Measurements from ENCODE around the gene ZNF823. TPM values are rescaled to one million over a fixed set of nuclear protein-coding genes. Genes with fewer than 3 reads are reported as not detected.
"Not testable (repeated sequence)": the region's sequence is repeated elsewhere in the genome, so short reads cannot be mapped to it uniquely, and the experiment has no call there.

ZNF823 gene
- total RNA-seq, 2 donors from 2014 or later = 8.2 to 11.0 TPM

- H3K36me3 ChIP-seq = peaks cover 70% of the 10 kb centered on the region
These were observed 41.8 kb upstream of the ZNF823 start for GRCh38 chr19:11780431-11781020.

GRCh38 chr19:11776669-11777068 lies 37.9 kb upstream of the ZNF823 start:
- not testable (repeated sequence) for H3K27me3 ChIP-seq (replicated peaks; ENCODE audit: insufficient read depth); H3K4me3 ChIP-seq; ATAC-seq (ENCODE audit: insufficient number of reproducible peaks, low FRiP score, low read depth); H3K27ac ChIP-seq; H3K4me1 ChIP-seq (ENCODE audit: control insufficient read depth in 1 of 2, low read depth in 2 of 2); DNase-seq (ENCODE audit: low spot score)
- Histone ChIP-seq H3K36me3 (peaks cover 57% of the 10 kb centered on the region), H3K9me3 (peaks cover 84% of the 10 kb centered on the region)

More at GRCh38 chr19:11780431-11781020, 41.8 kb upstream of the ZNF823 start:
- ATAC-seq (ENCODE audit: insufficient number of reproducible peaks, low FRiP score, low read depth) (no peak), DNase-seq (ENCODE audit: low spot score) (no peak)
- Histone ChIP-seq H3K27me3 (replicated peaks; ENCODE audit: insufficient read depth) (no peaks in the 10 kb centered on the region), H3K4me3 (peak overlapping the region; percentile 21), H3K4me1 (ENCODE audit: control insufficient read depth in 1 of 2, low read depth in 2 of 2) (no peaks in the 10 kb centered on the region), H3K9me3 (peaks cover 100% of the 10 kb centered on the region), H3K27ac (no peak overlapping the region)
- no peak for TF ChIP-seq CTCF (IDR thresholded peaks at IDR 0.05)

GRCh38 chr19:11771520-11771919 lies 32.8 kb upstream of the ZNF823 start:
- DNase-seq (ENCODE audit: low spot score); H3K36me3 ChIP-seq; H3K4me3 ChIP-seq; H3K27me3 ChIP-seq (replicated peaks; ENCODE audit: insufficient read depth); ATAC-seq (ENCODE audit: insufficient number of reproducible peaks, low FRiP score, low read depth); H3K27ac ChIP-seq: not testable (repeated sequence)
- Histone ChIP-seq H3K4me1 (ENCODE audit: control insufficient read depth in 1 of 2, low read depth in 2 of 2) (peaks cover 5 to 15% of the 10 kb centered on the region in 2 donors), H3K9me3 (peaks cover 40% of the 10 kb centered on the region)

- ATAC-seq (ENCODE audit: insufficient number of reproducible peaks, low FRiP score, low read depth) = no peak
- Histone ChIP-seq H3K27ac (no peak overlapping the region), H3K27me3 (replicated peaks; ENCODE audit: insufficient read depth) (no peaks in the 10 kb centered on the region), H3K4me1 (ENCODE audit: control insufficient read depth in 1 of 2, low read depth in 2 of 2) (peaks cover 9 to 19% of the 10 kb centered on the region in 2 donors), H3K36me3 (no peaks in the 10 kb centered on the region), H3K9me3 (peaks cover 27% of the 10 kb centered on the region), H3K4me3 (no peak overlapping the region)
- TF ChIP-seq CTCF (IDR thresholded peaks at IDR 0.05) = no peak
- DNase-seq (ENCODE audit: low spot score) = no peak
These were observed 31.2 kb upstream of the ZNF823 start for GRCh38 chr19:11769995-11770394.

GRCh38 chr19:11767633-11768133 lies 28.9 kb upstream of the ZNF823 start:
- Histone ChIP-seq H3K4me3 (peak overlapping the region; percentile 85), H3K27ac (peak overlapping the region; percentile 88 to 96), H3K4me1 (ENCODE audit: control insufficient read depth in 1 of 2, low read depth in 2 of 2) (peaks cover 9 to 19% of the 10 kb centered on the region in 2 donors), H3K36me3 (no peaks in the 10 kb centered on the region), H3K9me3 (peaks cover 15% of the 10 kb centered on the region), H3K27me3 (replicated peaks; ENCODE audit: insufficient read depth) (no peaks in the 10 kb centered on the region)
- no peak for DNase-seq (ENCODE audit: low spot score)
- TF ChIP-seq CTCF (IDR thresholded peaks at IDR 0.05) = no peak
- ATAC-seq (ENCODE audit: insufficient number of reproducible peaks, low FRiP score, low read depth) = no peak

GRCh38 chr19:11766597-11767591 lies 28.1 kb upstream of the ZNF823 start, which contains the start of gene ZNF441:
Gene ZNF441 (plus strand): TSS chr19:11767000. CDS start chr19:11767194, 194 bp downstream.
- TF ChIP-seq CTCF (IDR thresholded peaks at IDR 0.05) = no peak
- ATAC-seq (ENCODE audit: insufficient number of reproducible peaks, low FRiP score, low read depth) (peak; percentile 93), DNase-seq (ENCODE audit: low spot score) (peak; percentile 93)
- Histone ChIP-seq H3K36me3 (no peaks in the 10 kb centered on the region), H3K4me1 (ENCODE audit: control insufficient read depth in 1 of 2, low read depth in 2 of 2) (peaks cover 9 to 19% of the 10 kb centered on the region in 2 donors), H3K4me3 (peak within 1 kb of the TSS; percentile 85), H3K27ac (peak within 1 kb of the TSS; percentile 88 to 96), H3K27me3 (replicated peaks; ENCODE audit: insufficient read depth) (no peaks in the 10 kb centered on the region), H3K9me3 (peaks cover 9% of the 10 kb centered on the region)
